OCI-LY1 (cell line): ENCODE data around the gene ARFGAP3.

Experiments used
- H2AFZ ChIP-seq: fragments of 200-600 bp; sonication (generic), shearing (Covaris generic); 2 replicates; pipeline ENCODE4 v1.6.0; 2014; ENCODE audit warnings: antibody characterized with exemption, mild to moderate bottlenecking, low read length
- H3F3A ChIP-seq: fragments of 200-600 bp; sonication (generic), shearing (Covaris generic); 2 replicates; pipeline ENCODE4 v1.6.0; 2014; ENCODE audit warnings: mild to moderate bottlenecking, antibody characterized with exemption, low read length, moderate library complexity; ENCODE audit not compliant: insufficient read depth
- H3K27ac ChIP-seq: fragments of 200-600 bp; sonication (generic); 2 replicates; pipeline ENCODE4 v1.5.1; 2014; ENCODE audit warnings: low read length, mixed run types, mild to moderate bottlenecking, low read depth; ENCODE audit not compliant: poor library complexity, severe bottlenecking
- H3K27me3 ChIP-seq: fragments of 200-600 bp; sonication (generic); 2 replicates; pipeline ENCODE4 v1.6.0; 2014; ENCODE audit warnings: antibody characterized with exemption, mild to moderate bottlenecking, low read length, moderate library complexity; ENCODE audit not compliant: insufficient read depth
- H3K36me3 ChIP-seq: fragments of 200-600 bp; sonication (generic); 2 replicates; pipeline ENCODE4 v1.6.1; 2014; ENCODE audit warnings: mild to moderate bottlenecking, antibody characterized with exemption, low read length, moderate library complexity, mixed read lengths; ENCODE audit not compliant: insufficient read depth
- H3K4me1 ChIP-seq: fragments of 200-600 bp; sonication (generic); 2 replicates; pipeline ENCODE4 v1.5.1; 2014; ENCODE audit warnings: mild to moderate bottlenecking, low read length, moderate library complexity; ENCODE audit not compliant: insufficient read depth, severe bottlenecking
- H3K4me2 ChIP-seq: fragments of 200-600 bp; sonication (generic), shearing (Covaris generic); 2 replicates; pipeline ENCODE4 v1.6.1; 2014; ENCODE audit warnings: low read length
- H3K4me3 ChIP-seq: fragments of 200-600 bp; sonication (generic); 2 replicates; pipeline ENCODE4 v1.5.1; 2014; ENCODE audit warnings: low read length, low read depth, mild to moderate bottlenecking, mixed read lengths; ENCODE audit not compliant: poor library complexity, severe bottlenecking
- H3K79me2 ChIP-seq: fragments of 200-600 bp; shearing (Covaris generic); 2 replicates; pipeline ENCODE4 v1.6.1; 2016; ENCODE audit warnings: mixed run types, low read length, mixed read lengths; ENCODE audit not compliant: insufficient read depth
- H3K9ac ChIP-seq: fragments of 200-600 bp; sonication (generic), shearing (Covaris generic); 2 replicates; pipeline ENCODE4 v1.6.1; 2014; ENCODE audit warnings: mild to moderate bottlenecking, low read length, mixed read lengths
- H3K9me2 ChIP-seq: fragments of 200-600 bp; sonication (generic), shearing (Covaris generic); 2 replicates; pipeline ENCODE4 v1.6.1; 2014; ENCODE audit warnings: low read depth, mild to moderate bottlenecking, low read length, mixed read lengths
- H3K9me3 ChIP-seq: fragments of 200-600 bp; shearing (Covaris generic); 2 replicates; pipeline ENCODE4 v1.6.1; 2014; ENCODE audit warnings: low read length, mixed read lengths
- H4K20me1 ChIP-seq: fragments of 200-600 bp; sonication (generic), shearing (Covaris generic); 2 replicates; pipeline ENCODE4 v1.6.0; 2016; ENCODE audit warnings: mild to moderate bottlenecking, low read length; ENCODE audit not compliant: insufficient read depth
- CTCF ChIP-seq: fragments of 200-600 bp; sonication (generic), shearing (Covaris generic); IDR thresholded peaks from 2 replicates; pipeline ENCODE4 v1.5.1; 2017; ENCODE audit warnings: mild to moderate bottlenecking, antibody characterized with exemption, low read length, moderate library complexity, mixed read lengths
- EZH2 ChIP-seq: fragments of 200-600 bp; sonication (generic), shearing (Covaris generic); IDR thresholded peaks from 2 replicates; pipeline ENCODE4 v1.8.0; 2017; ENCODE audit warnings: borderline replicate concordance, mixed run types, mild to moderate bottlenecking, antibody characterized with exemption, low read length, moderate library complexity, mixed read lengths

ARFGAP3 gene

GRCh38 chr22:42887523-42888507 is 30.7 kb upstream of the ARFGAP3 start:
- Histone ChIP-seq H3K36me3 (peaks cover 6% of the 10 kb centered on the region; the same call in 1 of the 2 replicates), H3K27me3 (no peaks in the 10 kb centered on the region), H3K4me1 (peaks cover 7% of the 10 kb centered on the region), H2AFZ (no peak overlapping the region), H3K4me2 (no peak overlapping the region), H3K9me3 (no peaks in the 10 kb centered on the region), H3F3A (no peaks in the 10 kb centered on the region), H3K9me2 (no peaks in the 10 kb centered on the region), H3K27ac (no peak overlapping the region), H3K9ac (no peak overlapping the region), H3K79me2 (no peaks in the 10 kb centered on the region), H3K4me3 (no peak overlapping the region), H4K20me1 (no peaks in the 10 kb centered on the region)
- no peak for TF ChIP-seq CTCF
- TF ChIP-seq EZH2 = no peak

GRCh38 chr22:42887120-42887519 is 30.0 kb upstream of the ARFGAP3 start:
- no peak overlapping the region for H2AFZ ChIP-seq
- H4K20me1 ChIP-seq = no peaks in the 10 kb centered on the region
- H3K9me2 ChIP-seq = no peaks in the 10 kb centered on the region
- no peaks in the 10 kb centered on the region for H3K9me3 ChIP-seq
- H3K27me3 ChIP-seq = no peaks in the 10 kb centered on the region
- peaks cover 6% of the 10 kb centered on the region; the same call in 1 of the 2 replicates for H3K36me3 ChIP-seq
- peaks cover 7% of the 10 kb centered on the region for H3K4me1 ChIP-seq
- no peak overlapping the region for H3K9ac ChIP-seq
- no peaks in the 10 kb centered on the region for H3F3A ChIP-seq
- no peaks in the 10 kb centered on the region for H3K79me2 ChIP-seq
- TF ChIP-seq CTCF (no peak), EZH2 (no peak)
- no peak overlapping the region for H3K4me2 ChIP-seq
- H3K4me3 ChIP-seq = no peak overlapping the region
- no peak overlapping the region for H3K27ac ChIP-seq

GRCh38 chr22:42885446-42885845 is 28.4 kb upstream of the ARFGAP3 start:
- no peak overlapping the region for H3K4me3 ChIP-seq
- peaks cover 6% of the 10 kb centered on the region; the same call in 1 of the 2 replicates for H3K36me3 ChIP-seq

More at GRCh38 chr22:42885446-42885845, 28.4 kb upstream of the ARFGAP3 start:
- no peak overlapping the region for H2AFZ ChIP-seq
- no peak overlapping the region for H3K27ac ChIP-seq
- H3K9me2 ChIP-seq = no peaks in the 10 kb centered on the region
- H3K79me2 ChIP-seq = no peaks in the 10 kb centered on the region
- H3F3A ChIP-seq = no peaks in the 10 kb centered on the region
- no peak overlapping the region for H3K4me2 ChIP-seq
- H4K20me1 ChIP-seq = no peaks in the 10 kb centered on the region
- peaks cover 10% of the 10 kb centered on the region for H3K4me1 ChIP-seq
- TF ChIP-seq CTCF = no peak
- no peak for TF ChIP-seq EZH2
- H3K27me3 ChIP-seq = no peaks in the 10 kb centered on the region
- H3K9ac ChIP-seq = no peak overlapping the region
- no peaks in the 10 kb centered on the region for H3K9me3 ChIP-seq
